SK-N-SH (cell line): ENCODE data around the gene DOCK3. TPM values are rescaled to one million over a fixed set of nuclear protein-coding genes. Genes with fewer than 3 reads are reported as not detected.

Experiments used
- CTCF ChIA-PET: fragments of 300-600, 350-600 bp; formaldehyde crosslinking; extraction: SDS; loops from one replicate; lab custom pipeline; 2021; lab: Yijun Ruan, JAX
- POLR2A ChIA-PET: fragments of 350-600 bp; sonication (Branson Sonifier 250); formaldehyde crosslinking; extraction: SDS; loops from one replicate; lab custom pipeline; 2020; ENCODE audit warnings: antibody characterized with exemption, inconsistent platforms; lab: Yijun Ruan, JAX
- DNase-seq: peaks from one replicate; pipeline ENCODE4 v3.0.0; 2012
- H2AFZ ChIP-seq: fragments of 200-600 bp; sonication (generic); 2 replicates; pipeline ENCODE4 v1.8.1; 2016; ENCODE audit warnings: antibody characterized with exemption, mild to moderate bottlenecking, low read depth
- H3F3A ChIP-seq: fragments of 200-600 bp; sonication (generic); replicated peaks from 2 replicates; pipeline ENCODE3; 2016; ENCODE audit warnings: antibody characterized with exemption, mild to moderate bottlenecking; ENCODE audit not compliant: insufficient read depth
- H3K27ac ChIP-seq, 2 experiments: fragments of 200-500 bp in 1 of 2; fragments of 200-600 bp in 1 of 2; sonication (Bioruptor generic) in 1 of 2; sonication (generic), shearing (Covaris generic) in 1 of 2; 2 replicates each; pipeline versions ENCODE4 v1.5.1 to v1.6.1; 2014 to 2016; ENCODE audit warnings: low read depth in 2 of 2, inconsistent platforms in 1 of 2, low read length in 1 of 2, mild to moderate bottlenecking in 1 of 2, mixed read lengths in 1 of 2
- H3K27me3 ChIP-seq: fragments of 200-600 bp; sonication (generic), shearing (Covaris generic); 2 replicates; pipeline ENCODE4 v1.6.1; 2016; ENCODE audit warnings: mixed run types; ENCODE audit not compliant: insufficient read depth
- H3K36me3 ChIP-seq, 2 experiments: fragments of 200-500 bp in 1 of 2; fragments of 200-600 bp in 1 of 2; sonication (Bioruptor generic) in 1 of 2; sonication (generic) in 1 of 2; replicated peaks in 1 of 2; 2 replicates each; pipeline versions ENCODE3 to v1.5.1; 2014 to 2016; ENCODE audit warnings: low read length in 1 of 2, mild to moderate bottlenecking in 1 of 2; ENCODE audit not compliant: insufficient read depth in 2 of 2, control insufficient read depth in 1 of 2
- H3K4me1 ChIP-seq, 2 experiments: fragments of 200-500 bp in 1 of 2; fragments of 200-600 bp in 1 of 2; sonication (Bioruptor generic) in 1 of 2; sonication (generic), shearing (Covaris generic) in 1 of 2; 2 replicates each; pipeline versions ENCODE4 v1.5.1 to v1.6.1; 2014 to 2016; ENCODE audit warnings: low read depth in 1 of 2, low read length in 1 of 2, mixed run types in 1 of 2; ENCODE audit not compliant: insufficient read depth in 2 of 2, control insufficient read depth in 1 of 2
- H3K4me2 ChIP-seq: fragments of 200-600 bp; sonication (generic), shearing (Covaris generic); 2 replicates; pipeline ENCODE4 v1.6.1; 2017; ENCODE audit warnings: mixed run types
- H3K4me3 ChIP-seq, 2 experiments: fragments of 200-500 bp in 1 of 2; fragments of 200-600 bp in 1 of 2; sonication (Bioruptor generic) in 1 of 2; sonication (generic), shearing (Covaris generic) in 1 of 2; 2 replicates each; pipeline versions ENCODE4 v1.5.1 to v1.8.1; 2014 to 2016; ENCODE audit warnings: low read depth in 2 of 2, inconsistent platforms in 1 of 2, low read length in 1 of 2, mild to moderate bottlenecking in 1 of 2, mixed read lengths in 1 of 2, moderate library complexity in 1 of 2
- H3K79me2 ChIP-seq: fragments of 200-600 bp; sonication (generic); 2 replicates; pipeline ENCODE4 v1.8.1; 2017; ENCODE audit warnings: mild to moderate bottlenecking; ENCODE audit not compliant: insufficient read depth
- H3K9ac ChIP-seq: fragments of 200-600 bp; sonication (generic); 2 replicates; pipeline ENCODE4 v1.6.1; 2017; ENCODE audit warnings: mixed run types
- H3K9me2 ChIP-seq: fragments of 200-600 bp; sonication (generic); 2 replicates; pipeline ENCODE4 v1.6.1; 2017; ENCODE audit warnings: mixed run types
- H3K9me3 ChIP-seq: fragments of 200-600 bp; sonication (generic); 2 replicates; pipeline ENCODE4 v1.6.1; 2017; ENCODE audit warnings: mixed run types, mild to moderate bottlenecking, moderate library complexity
- H4K20me1 ChIP-seq: fragments of 200-600 bp; sonication (generic); 2 replicates; pipeline ENCODE4 v1.6.1; 2017; ENCODE audit warnings: mild to moderate bottlenecking, mixed run types; ENCODE audit not compliant: insufficient read depth
- CHD2 ChIP-seq: fragments of 150-350 bp; IDR thresholded peaks from 2 replicates; pipeline ENCODE4 v1.6.1; 2018; ENCODE audit warnings: low read length; ENCODE audit not compliant: partially characterized antibody
- ELF1 ChIP-seq: IDR thresholded peaks from 2 replicates; pipeline ENCODE4 v1.4.0; 2012
- EP300 ChIP-seq, 2 experiments: IDR thresholded peaks; 2 replicates each; pipeline versions ENCODE4 v1.4.0 to v1.6.1; 2012; ENCODE audit warnings: borderline replicate concordance in 1 of 2, low read depth in 1 of 2, low read length in 1 of 2
- EZH2phosphoT487 ChIP-seq: fragments of 200-600 bp; sonication (generic); IDR thresholded peaks from 2 replicates; pipeline ENCODE4 v1.6.1; 2017; ENCODE audit warnings: low read depth, mixed run types, mild to moderate bottlenecking, antibody characterized with exemption, moderate library complexity, borderline replicate concordance
- FOXJ3 ChIP-seq: sonication (generic); formaldehyde crosslinking; IDR thresholded peaks from 2 replicates; pipeline ENCODE4 v1.5.1; 2020; ENCODE audit warnings: mild to moderate bottlenecking, missing genetic modification reagents
- FOXM1 ChIP-seq: IDR thresholded peaks from 2 replicates; pipeline ENCODE4 v1.4.0; 2012; ENCODE audit warnings: low read depth, mild to moderate bottlenecking
- GATA2 ChIP-seq: sonication (generic); formaldehyde crosslinking; IDR thresholded peaks from 2 replicates; pipeline ENCODE4 v1.5.0; 2020; ENCODE audit warnings: mild to moderate bottlenecking, missing genetic modification reagents
- JUND ChIP-seq: IDR thresholded peaks from 2 replicates; pipeline ENCODE4 v1.4.0; 2012
- MAX ChIP-seq: IDR thresholded peaks from 2 replicates; pipeline ENCODE4 v1.4.0; 2012; ENCODE audit warnings: low read depth
- MEF2A ChIP-seq: IDR thresholded peaks from 2 replicates; pipeline ENCODE4 v1.4.0; 2012; ENCODE audit warnings: low read depth, borderline replicate concordance
- NFIC ChIP-seq: IDR thresholded peaks from 2 replicates; pipeline ENCODE4 v1.4.0; 2012; ENCODE audit warnings: borderline replicate concordance
- NRF1 ChIP-seq: IDR thresholded peaks from 2 replicates; pipeline ENCODE4 v1.6.1; 2012; ENCODE audit warnings: low read depth, mild to moderate bottlenecking, low read length
- PBX3 ChIP-seq: IDR thresholded peaks from 2 replicates; pipeline ENCODE4; 2012
- POLR2AphosphoS5 ChIP-seq: IDR thresholded peaks from 2 replicates; pipeline ENCODE4 v1.6.1; 2012; ENCODE audit warnings: low read depth, low read length
- RAD21 ChIP-seq: IDR thresholded peaks from 2 replicates; pipeline ENCODE4 v1.6.1; 2012; ENCODE audit warnings: mild to moderate bottlenecking, low read length
- RCOR1 ChIP-seq: fragments of 150-350 bp; IDR thresholded peaks from 2 replicates; pipeline ENCODE4 v1.6.1; 2017; ENCODE audit warnings: antibody characterized with exemption, low read length
- REST ChIP-seq: IDR thresholded peaks from 2 replicates; pipeline ENCODE4 v1.6.1; 2012; ENCODE audit warnings: mild to moderate bottlenecking, low read depth, low read length, moderate library complexity
- SIN3A ChIP-seq: IDR thresholded peaks from 2 replicates; pipeline ENCODE4 v1.6.1; 2012; ENCODE audit warnings: low read depth, mild to moderate bottlenecking, low read length, moderate library complexity, borderline replicate concordance
- TAF1 ChIP-seq: IDR thresholded peaks from 2 replicates; pipeline ENCODE4 v1.6.1; 2012; ENCODE audit warnings: low read depth, mild to moderate bottlenecking, low read length, moderate library complexity, borderline replicate concordance
- TEAD4 ChIP-seq: IDR thresholded peaks from 2 replicates; pipeline ENCODE4 v1.4.0; 2012; ENCODE audit warnings: mild to moderate bottlenecking, borderline replicate concordance; ENCODE audit not compliant: insufficient read depth
- USF2 ChIP-seq: fragments of 150-350 bp; IDR thresholded peaks from 2 replicates; pipeline ENCODE4 v1.6.1; 2017; ENCODE audit warnings: antibody characterized with exemption, low read length, low read depth, borderline replicate concordance
- YY1 ChIP-seq: IDR thresholded peaks from 2 replicates; pipeline ENCODE4 v1.4.0; 2012; ENCODE audit warnings: low read depth, mild to moderate bottlenecking
- WGBS: methylation state at CpG from one replicate; pipeline ENCODE4 v1.1.6; 2017; ENCODE audit warnings: low lambda C conversion rate; 5-methylcytosine and 5-hydroxymethylcytosine counted together
- polyA plus RNA-seq, 3 experiments: library from polyadenylated mRNA; depleted of rRNA; stranded (reverse); fragments of >200 nt; gene quantifications; 2 replicates each; pipeline ENCODE4 v1.2.3, GENCODE V29; 2012

The DOCK3 gene
- polyA plus RNA-seq, 1 of the 3 experiments (the other 2 are of a cell fraction), result 0.05 TPM

- Histone ChIP-seq H3K4me1 (no peaks in the 10 kb centered on the region), H3K9me3 (no peaks in the 10 kb centered on the region), H2AFZ (no peak overlapping the region), H3K9ac (no peak overlapping the region), H3K79me2 (no peaks in the 10 kb centered on the region), H3K27me3 (no peaks in the 10 kb centered on the region), H3F3A (no peaks in the 10 kb centered on the region), H3K9me2 (no peaks in the 10 kb centered on the region), H3K27ac (no peak overlapping the region), H3K36me3 (no peaks in the 10 kb centered on the region), H3K4me2 (no peak overlapping the region), H4K20me1 (no peaks in the 10 kb centered on the region), H3K4me3 (no peak overlapping the region)
- 3% methylated on average over 2 of the region's 2 CpGs for WGBS
- ChIA-PET POLR2A (no interaction called here), CTCF (no interaction called here)
- no peak for DNase-seq
- TF ChIP-seq YY1 (no peak), GATA2 (CRISPR knock-in tag) (no peak), USF2 (no peak), RCOR1 (no peak), EP300 (IDR thresholded peaks at IDR 0.05; ENCODE audit: borderline replicate concordance in 1 of 2, low read depth in 1 of 2, low read length in 1 of 2) (no peak), EZH2phosphoT487 (no peak), POLR2AphosphoS5 (no peak), FOXJ3 (CRISPR knock-in tag) (no peak), ELF1 (no peak), TEAD4 (no peak), FOXM1 (no peak)
These were observed 547.2 kb downstream of the DOCK3 start for GRCh38 chr3:51221959-51222358.

GRCh38 chr3:51224283-51224682, 549.6 kb downstream of the DOCK3 start:
- Histone ChIP-seq H3K79me2 (no peaks in the 10 kb centered on the region), H4K20me1 (no peaks in the 10 kb centered on the region), H3K4me1 (no peaks in the 10 kb centered on the region), H3K27ac (no peak overlapping the region), H3F3A (no peaks in the 10 kb centered on the region), H2AFZ (no peak overlapping the region), H3K4me2 (no peak overlapping the region), H3K9me2 (no peaks in the 10 kb centered on the region), H3K9ac (no peak overlapping the region), H3K4me3 (no peak overlapping the region), H3K9me3 (no peaks in the 10 kb centered on the region), H3K27me3 (no peaks in the 10 kb centered on the region), H3K36me3 (no peaks in the 10 kb centered on the region)
- CTCF ChIA-PET, result interaction anchor here (1.0 kb wide), 1 partner anchor 8 kb away, joined by 3 read pairs; no protein-coding TSS in a partner anchor
- TF ChIP-seq MEF2A, result no peak
- no peak for TF ChIP-seq REST
- TF ChIP-seq PBX3, result no peak
- TF ChIP-seq EP300 (IDR thresholded peaks at IDR 0.05; ENCODE audit: borderline replicate concordance in 1 of 2, low read depth in 1 of 2, low read length in 1 of 2), result no peak
- TF ChIP-seq YY1, result no peak
- TF ChIP-seq MAX, result no peak
- TF ChIP-seq NRF1, result no peak
- no peak for TF ChIP-seq NFIC
- no peak for TF ChIP-seq RAD21
- no peak for TF ChIP-seq GATA2 (CRISPR knock-in tag)
- TF ChIP-seq SIN3A, result no peak
- TF ChIP-seq TAF1, result no peak
- no peak for TF ChIP-seq CHD2
- no peak for TF ChIP-seq POLR2AphosphoS5
- TF ChIP-seq JUND, result no peak
- 6% methylated on average over 1 of the region's 1 CpG for WGBS
- POLR2A ChIA-PET, result no interaction called here
- DNase-seq, result no peak
